ENCODE measurements around the gene TRIM28. TPM values are rescaled to one million over a fixed set of nuclear protein-coding genes. Genes with fewer than 3 reads are reported as not detected.

Gene TRIM28
- total and polyA plus RNA-seq, 9 of the 15 experiments (the other 6 are each of a cell fraction or from before 2014, with no cell fraction given) = 12.1 to 797 (median 490) TPM

GRCh38 chr19:58558066-58558622, 14.3 kb downstream of the TRIM28 start, which contains the start of gene UBE2M (continued):
- TF ChIP-seq TAF7 (tag; IDR thresholded peaks at IDR 0.05) = no peak
- no peak for TF ChIP-seq SRSF3 (IDR thresholded peaks at IDR 0.05; ENCODE audit: insufficient read depth, low read length)
- TF ChIP-seq ZNF717 (CRISPR knock-in tag; IDR thresholded peaks at IDR 0.05) = no peak
- no peak for TF ChIP-seq CEBPZ (IDR thresholded peaks at IDR 0.05; ENCODE audit: borderline replicate concordance, low read depth, low read length)
- TF ChIP-seq RBM17 (IDR thresholded peaks at IDR 0.05; ENCODE audit: borderline replicate concordance, low read depth, low read length) = no peak
- TF ChIP-seq SNIP1 (IDR thresholded peaks at IDR 0.05; ENCODE audit: low read depth) = no peak
- TF ChIP-seq ZNF316 (IDR thresholded peaks at IDR 0.05) = peak; percentile 38
- TF ChIP-seq ZC3H8 (IDR thresholded peaks at IDR 0.05) = no peak
- TF ChIP-seq ZC3H4 (CRISPR knock-in tag; IDR thresholded peaks at IDR 0.05; ENCODE audit: borderline replicate concordance) = no peak
- TF ChIP-seq BCOR (IDR thresholded peaks at IDR 0.05) = no peak
- TF ChIP-seq, protein P1, sequence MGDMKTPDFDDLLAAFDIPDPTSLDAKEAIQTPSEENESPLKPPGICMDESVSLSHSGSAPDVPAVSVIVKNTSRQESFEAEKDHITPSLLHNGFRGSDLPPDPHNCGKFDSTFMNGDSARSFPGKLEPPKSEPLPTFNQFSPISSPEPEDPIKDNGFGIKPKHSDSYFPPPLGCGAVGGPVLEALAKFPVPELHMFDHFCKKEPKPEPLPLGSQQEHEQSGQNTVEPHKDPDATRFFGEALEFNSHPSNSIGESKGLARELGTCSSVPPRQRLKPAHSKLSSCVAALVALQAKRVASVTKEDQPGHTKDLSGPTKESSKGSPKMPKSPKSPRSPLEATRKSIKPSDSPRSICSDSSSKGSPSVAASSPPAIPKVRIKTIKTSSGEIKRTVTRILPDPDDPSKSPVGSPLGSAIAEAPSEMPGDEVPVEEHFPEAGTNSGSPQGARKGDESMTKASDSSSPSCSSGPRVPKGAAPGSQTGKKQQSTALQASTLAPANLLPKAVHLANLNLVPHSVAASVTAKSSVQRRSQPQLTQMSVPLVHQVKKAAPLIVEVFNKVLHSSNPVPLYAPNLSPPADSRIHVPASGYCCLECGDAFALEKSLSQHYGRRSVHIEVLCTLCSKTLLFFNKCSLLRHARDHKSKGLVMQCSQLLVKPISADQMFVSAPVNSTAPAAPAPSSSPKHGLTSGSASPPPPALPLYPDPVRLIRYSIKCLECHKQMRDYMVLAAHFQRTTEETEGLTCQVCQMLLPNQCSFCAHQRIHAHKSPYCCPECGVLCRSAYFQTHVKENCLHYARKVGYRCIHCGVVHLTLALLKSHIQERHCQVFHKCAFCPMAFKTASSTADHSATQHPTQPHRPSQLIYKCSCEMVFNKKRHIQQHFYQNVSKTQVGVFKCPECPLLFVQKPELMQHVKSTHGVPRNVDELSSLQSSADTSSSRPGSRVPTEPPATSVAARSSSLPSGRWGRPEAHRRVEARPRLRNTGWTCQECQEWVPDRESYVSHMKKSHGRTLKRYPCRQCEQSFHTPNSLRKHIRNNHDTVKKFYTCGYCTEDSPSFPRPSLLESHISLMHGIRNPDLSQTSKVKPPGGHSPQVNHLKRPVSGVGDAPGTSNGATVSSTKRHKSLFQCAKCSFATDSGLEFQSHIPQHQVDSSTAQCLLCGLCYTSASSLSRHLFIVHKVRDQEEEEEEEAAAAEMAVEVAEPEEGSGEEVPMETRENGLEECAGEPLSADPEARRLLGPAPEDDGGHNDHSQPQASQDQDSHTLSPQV (IDR thresholded peaks at IDR 0.05) = no peak
- TF ChIP-seq ZSCAN29 (IDR thresholded peaks at IDR 0.05) = no peak
- no peak for TF ChIP-seq MEIS2 (IDR thresholded peaks at IDR 0.05; ENCODE audit: partially characterized antibody)
- TF ChIP-seq, protein P2, sequence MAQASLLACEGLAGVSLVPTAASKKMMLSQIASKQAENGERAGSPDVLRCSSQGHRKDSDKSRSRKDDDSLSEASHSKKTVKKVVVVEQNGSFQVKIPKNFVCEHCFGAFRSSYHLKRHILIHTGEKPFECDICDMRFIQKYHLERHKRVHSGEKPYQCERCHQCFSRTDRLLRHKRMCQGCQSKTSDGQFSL (CRISPR knock-in tag; IDR thresholded peaks at IDR 0.05) = peak; percentile 85
- TF ChIP-seq, protein P2 (tag; IDR thresholded peaks at IDR 0.05) = peak in 1 of 2 experiments; percentile 72; a peak in 2 of 4 replicates
- peak; percentile 47; the same call in 1 of the 2 replicates for TF ChIP-seq TEAD4 (IDR thresholded peaks at IDR 0.05; ENCODE audit: low read length)
- TF ChIP-seq TEAD4 (CRISPR knock-in tag; IDR thresholded peaks at IDR 0.05; ENCODE audit: borderline replicate concordance) = no peak
- no peak for TF ChIP-seq CTBP1 (IDR thresholded peaks at IDR 0.05; ENCODE audit: borderline replicate concordance)
- no peak for TF ChIP-seq DDX20 (tag; IDR thresholded peaks at IDR 0.05; ENCODE audit: low read depth)
- TF ChIP-seq ARID2 (IDR thresholded peaks at IDR 0.05) = no peak
- TF ChIP-seq ZNF57 (CRISPR knock-in tag; IDR thresholded peaks at IDR 0.05) = no peak
- no peak for TF ChIP-seq ZBTB1 (CRISPR knock-in tag; IDR thresholded peaks at IDR 0.05; ENCODE audit: borderline replicate concordance, low read depth)
- no peak for TF ChIP-seq RBM39 (optimal IDR thresholded peaks at IDR 0.05; ENCODE audit: low read depth, low read length)
- no peak for TF ChIP-seq ZNF263 (CRISPR knock-in tag; IDR thresholded peaks at IDR 0.05; ENCODE audit: borderline replicate concordance)

Data from K562 (cell line).